Stimulated activated CD8-positive, alpha-beta memory T cell treated with anti-CD3 and anti-CD28 coated beads, Interleukin-12 subunit alpha, Interleukin-12 subunit beta, amount 100 ng/mL, for 24 hours (primary cell): ENCODE results near the gene VWC2L.

Source experiments
- DNase-seq: peaks from one replicate; pipeline ENCODE4 v3.0.0-alpha.2; 2020; ENCODE audit errors: extremely low read depth

The VWC2L gene

DNA sequence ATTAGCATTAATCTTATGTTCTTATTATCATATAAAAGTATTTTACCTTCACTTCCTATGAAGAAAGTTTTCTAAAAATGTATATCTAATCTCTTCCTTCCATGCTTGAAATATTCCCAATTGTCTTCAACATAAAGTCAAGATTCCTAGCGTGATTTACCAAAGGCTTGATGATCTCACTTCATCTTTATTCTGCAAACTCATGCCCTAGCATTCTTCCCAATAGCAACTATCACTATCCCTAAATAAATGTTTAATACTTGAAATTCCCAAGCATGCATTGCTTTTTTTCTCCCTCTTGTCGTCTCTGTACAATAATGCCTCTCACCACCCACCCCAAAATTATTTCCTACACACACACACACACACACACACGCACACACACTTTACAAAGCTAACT, 125.8 kb downstream of the VWC2L start:
- no peak for DNase-seq

DNA sequence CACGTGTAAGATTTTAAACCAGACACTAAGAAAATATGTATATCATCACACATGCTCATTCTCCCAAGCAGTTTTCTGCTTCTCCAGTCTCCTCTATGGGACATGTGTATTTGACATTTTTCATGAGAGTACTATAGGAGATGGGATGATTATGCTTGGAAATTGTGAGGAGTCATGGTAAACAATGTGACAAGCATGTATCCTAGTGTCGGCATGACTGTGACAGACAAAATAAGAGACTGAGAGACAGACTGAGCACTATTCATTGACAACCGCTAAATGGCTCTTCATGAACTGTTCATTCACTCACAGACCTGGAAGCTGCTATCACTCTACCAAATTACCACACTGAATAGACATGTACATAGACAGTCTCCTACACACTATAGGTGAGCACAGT, 127.1 kb downstream of the VWC2L start:
- DNase-seq = no peak

GRCh38 chr2:214542295-214542694, 131.4 kb downstream of the VWC2L start:
- no peak for DNase-seq

- DNase-seq = no peak
These were observed 132.0 kb downstream of the VWC2L start for GRCh38 chr2:214542866-214543265.

DNA sequence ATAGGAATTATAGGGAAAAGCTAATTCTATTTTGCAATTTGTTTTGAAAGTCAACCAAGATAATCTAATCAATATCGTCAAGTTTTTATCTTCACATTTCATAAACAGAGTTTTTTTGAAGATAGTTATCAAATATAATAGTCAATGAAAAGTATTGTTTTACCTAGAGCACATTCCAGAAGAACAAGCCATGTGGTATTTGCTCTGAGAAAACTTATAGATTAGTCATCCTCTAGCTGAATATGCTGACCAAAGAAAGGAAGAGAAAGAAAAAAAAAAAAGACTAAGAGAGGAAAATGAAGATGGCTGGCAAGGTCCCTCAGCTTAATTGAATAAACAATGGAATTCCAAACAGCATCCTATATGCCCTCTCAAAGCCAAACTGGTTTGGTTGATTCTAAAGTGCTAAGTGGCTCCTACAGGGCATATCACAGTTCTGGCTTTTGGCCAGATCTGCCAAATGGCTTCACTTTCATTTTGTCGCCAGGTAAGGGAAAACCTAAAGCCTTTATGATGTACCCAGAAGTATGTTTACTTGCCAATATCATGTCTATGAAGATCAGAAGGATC, 132.6 kb downstream of the VWC2L start:
- no peak for DNase-seq

GRCh38 chr2:214545898-214546542, 135.2 kb downstream of the VWC2L start:
- no peak for DNase-seq

DNA sequence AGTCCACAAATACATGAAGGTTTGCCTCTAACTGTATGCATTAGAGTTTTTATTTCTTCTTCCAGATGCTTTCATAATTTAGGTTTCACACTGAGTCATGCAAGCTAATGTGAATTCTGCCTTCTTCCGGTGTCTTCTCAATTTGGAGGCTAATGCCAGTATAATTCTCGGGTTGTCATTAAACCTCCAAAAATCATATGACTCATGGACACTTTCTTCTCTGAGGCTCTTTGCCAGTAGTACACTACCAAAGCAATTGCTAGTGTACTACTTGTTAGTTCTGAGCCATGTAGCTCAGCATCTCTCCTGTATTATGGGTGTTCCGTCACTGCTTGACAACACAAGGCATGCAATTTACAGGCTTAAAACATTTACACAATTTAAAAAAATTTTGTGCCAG, 137.1 kb downstream of the VWC2L start:
- DNase-seq = no peak

DNA sequence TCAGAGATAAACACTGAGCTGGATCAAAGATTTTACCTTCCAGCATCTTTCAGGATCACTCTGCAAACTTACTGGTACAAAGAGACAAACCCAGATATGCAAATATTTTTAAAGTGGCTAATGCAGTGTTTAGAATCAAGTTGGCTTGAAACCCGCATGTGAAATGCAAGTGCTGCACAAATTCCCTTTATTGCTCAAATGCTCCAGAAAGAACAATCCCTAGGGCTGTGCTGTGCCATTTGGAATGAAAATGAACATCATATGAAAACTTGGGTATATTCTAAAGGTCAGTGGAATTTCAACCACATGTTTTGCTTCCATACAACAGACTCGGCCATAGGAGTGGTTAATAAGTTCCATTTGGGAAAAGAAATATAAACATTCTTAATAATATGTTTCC, 139.1 kb downstream of the VWC2L start:
- DNase-seq = no peak

DNA sequence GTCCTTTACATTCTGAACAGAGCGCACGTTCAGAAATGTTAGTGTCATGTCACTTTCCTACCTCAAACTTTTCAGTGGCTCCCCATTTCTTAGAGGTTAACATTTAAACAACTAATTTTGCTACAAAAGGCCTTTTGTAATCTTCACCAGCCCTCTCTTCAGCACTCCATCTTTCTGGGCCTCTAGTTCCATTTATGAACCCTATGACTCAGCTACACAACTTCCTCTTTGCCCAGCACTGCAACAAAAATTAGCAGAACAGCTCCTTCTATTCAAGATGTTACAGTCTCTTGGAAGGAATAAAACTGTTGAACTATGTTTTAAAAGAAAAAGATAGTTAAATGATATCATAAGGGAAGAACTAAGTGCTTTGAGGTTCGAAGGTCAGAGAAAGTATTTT, 139.9 kb downstream of the VWC2L start:
- no peak for DNase-seq

DNA sequence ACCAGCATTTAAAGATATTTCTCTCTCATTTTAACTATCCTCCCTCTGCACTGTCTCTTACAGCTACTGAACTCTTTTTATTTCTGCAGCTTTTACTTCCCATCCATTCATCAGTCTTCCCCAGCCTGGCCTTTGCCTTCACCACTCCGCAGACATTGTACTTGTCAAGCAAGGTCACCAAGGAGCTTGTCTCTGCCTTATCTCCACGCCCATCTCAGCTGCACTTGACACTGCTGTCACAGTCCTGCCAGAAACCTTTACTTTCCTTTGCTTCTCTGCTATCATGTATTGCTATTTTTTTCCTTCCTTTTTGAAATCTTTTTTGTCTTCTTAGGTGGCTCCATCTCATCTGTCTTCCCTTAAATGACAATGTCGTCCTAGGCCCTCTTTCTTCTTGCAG, 147.0 kb downstream of the VWC2L start:
- DNase-seq = no peak

DNA sequence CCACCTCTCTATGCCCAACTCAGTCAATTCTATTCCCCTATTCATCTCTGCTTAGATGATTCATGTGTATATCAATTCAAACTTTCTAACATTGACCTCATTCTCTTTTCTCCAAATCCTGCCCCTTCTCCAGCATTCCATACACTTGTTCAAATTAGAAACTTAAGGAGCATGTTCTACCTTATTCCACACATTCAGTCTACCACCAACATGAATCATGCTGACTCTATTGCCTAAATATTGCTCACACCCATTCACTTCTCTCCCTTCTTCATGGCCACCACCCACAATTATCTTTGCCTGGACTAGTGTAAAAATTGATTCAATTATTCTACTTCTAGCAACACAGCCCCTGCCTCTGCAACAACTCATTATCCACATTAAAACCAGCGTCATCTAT, 147.5 kb downstream of the VWC2L start:
- DNase-seq = no peak

- DNase-seq = no peak
These were observed 149.3 kb downstream of the VWC2L start for GRCh38 chr2:214560176-214560575.

- DNase-seq = no peak
These were observed 149.8 kb downstream of the VWC2L start for GRCh38 chr2:214560618-214561190.

- no peak for DNase-seq
These were observed 154.4 kb downstream of the VWC2L start for GRCh38 chr2:214565246-214565645.

- DNase-seq = no peak
These were observed 155.6 kb downstream of the VWC2L start for GRCh38 chr2:214566457-214566856.

DNA sequence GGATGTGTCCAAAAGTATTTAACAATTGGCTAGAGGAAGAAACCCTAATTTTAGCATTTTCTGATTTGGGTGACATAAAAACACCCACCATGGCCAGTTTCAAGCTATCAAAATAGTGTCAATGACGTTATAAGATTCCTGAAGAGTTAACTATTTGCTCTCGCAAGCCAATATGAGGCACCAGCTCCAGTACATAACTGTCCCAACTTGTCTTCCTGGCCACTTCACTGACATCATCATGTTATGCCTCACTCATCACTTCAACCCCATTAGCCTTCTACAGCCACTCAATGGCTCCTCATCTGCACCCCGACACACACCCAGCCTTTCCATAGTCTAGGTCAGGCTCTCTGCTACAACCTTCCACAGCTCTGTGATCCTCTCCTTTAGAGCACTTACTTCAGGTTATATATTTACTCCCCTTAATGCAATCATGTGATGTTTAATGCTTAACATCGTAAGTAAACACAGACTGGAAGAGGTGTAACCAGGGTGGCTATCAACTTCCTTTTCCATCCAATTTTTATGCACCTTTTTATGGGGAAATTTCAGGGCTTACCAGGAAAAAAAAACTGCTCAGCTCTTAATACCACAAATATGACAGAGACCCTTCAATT, 158.7 kb downstream of the VWC2L start:
- no peak for DNase-seq

DNA sequence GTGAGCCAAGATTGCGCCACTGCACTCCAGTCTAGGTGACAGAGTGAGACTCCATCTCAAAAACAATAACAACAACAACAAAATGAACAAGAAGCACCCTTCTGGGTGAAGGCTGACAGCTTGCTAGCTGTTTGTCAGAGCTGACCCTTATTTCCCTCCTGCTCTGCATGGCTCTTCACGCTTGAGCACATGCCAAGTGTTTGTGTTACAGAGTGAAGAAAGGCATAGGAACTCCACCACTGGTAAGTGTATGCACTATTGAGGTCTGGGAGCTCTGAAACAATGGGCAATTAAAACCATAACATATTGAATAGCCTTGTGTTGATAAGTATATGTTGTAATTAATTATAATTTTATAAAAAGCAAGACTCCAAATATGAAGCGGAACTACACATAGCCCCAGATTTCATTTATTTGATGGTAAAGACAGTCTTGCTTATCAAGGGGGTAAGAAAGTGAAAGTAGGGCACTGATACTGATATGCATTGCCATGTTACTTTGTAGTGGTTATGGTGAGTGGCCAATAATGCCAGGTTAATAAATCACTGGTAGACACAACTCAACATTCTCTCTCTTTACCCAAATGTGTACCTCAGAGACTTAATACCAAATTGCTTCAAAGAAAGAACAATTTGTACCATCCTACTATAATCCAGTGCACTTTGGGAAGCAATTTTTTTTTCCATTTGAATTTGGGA, 163.4 kb downstream of the VWC2L start:
- no peak for DNase-seq

GRCh38 chr2:214575030-214575429, 164.2 kb downstream of the VWC2L start:
- DNase-seq = no peak

DNA sequence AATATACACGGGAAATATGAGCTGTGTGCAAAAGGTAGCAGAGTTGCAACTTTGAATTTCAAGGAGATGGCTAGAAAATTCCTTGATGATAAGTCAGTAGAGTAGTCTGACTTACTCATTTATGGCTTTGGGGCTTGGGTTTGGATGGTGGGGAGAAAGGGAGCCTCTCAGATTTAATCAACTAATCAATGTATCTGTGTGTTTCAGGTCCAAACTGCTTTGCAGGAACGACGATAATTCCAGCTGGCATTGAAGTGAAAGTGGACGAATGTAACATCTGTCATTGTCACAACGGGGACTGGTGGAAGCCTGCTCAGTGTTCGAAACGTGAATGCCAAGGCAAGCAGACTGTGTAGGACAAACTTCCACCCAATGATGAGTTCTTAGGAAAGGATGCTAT, 164.6 kb downstream of the VWC2L start:
- no peak for DNase-seq

GRCh38 chr2:214577769-214578168, 166.9 kb downstream of the VWC2L start:
- DNase-seq = no peak

DNA sequence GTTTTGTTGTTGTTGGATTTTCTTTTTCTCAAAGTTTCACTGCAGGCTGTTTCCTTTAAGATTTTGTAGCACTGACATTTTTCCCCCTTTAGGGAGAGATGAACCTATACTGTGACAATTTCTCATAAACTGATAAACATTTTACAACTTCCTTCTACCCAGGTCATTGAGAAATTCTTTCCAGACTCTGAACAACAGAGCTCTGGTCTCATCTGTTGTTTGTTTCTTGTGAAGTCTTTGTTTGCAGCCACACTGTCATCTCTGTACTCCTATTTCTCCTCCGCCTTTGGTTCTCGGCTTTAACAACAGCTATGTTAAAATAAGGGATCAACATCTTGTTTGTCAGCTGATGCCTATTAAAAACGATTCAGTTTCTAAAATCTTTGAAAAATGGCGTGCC, 167.6 kb downstream of the VWC2L start:
- DNase-seq = no peak

- DNase-seq = no peak
These were observed 168.2 kb downstream of the VWC2L start for GRCh38 chr2:214579035-214579434.

GRCh38 chr2:214587442-214587841, 176.6 kb downstream of the VWC2L start:
- no peak for DNase-seq
